ENCODE results near the gene PHYH.

- TF ChIP-seq EZH2phosphoT487 (IDR thresholded peaks at IDR 0.05; ENCODE audit: borderline replicate concordance) (no peak), CTCF (conservative IDR thresholded peaks at IDR 0.05; ENCODE audit: low read length) (no peak)
Measured at GRCh38 chr10:13291061-13291460, 8.8 kb downstream of the PHYH start.
